WTC11 (cell line): Measurements from ENCODE around the gene PCDHGB4. TPM values are rescaled to one million over a fixed set of nuclear protein-coding genes. Genes with fewer than 3 reads are reported as not detected.
A peak's percentile ranks its signal among the peaks of the same experiment; 100 is the strongest.
"Not testable (repeated sequence)": the region's sequence is repeated elsewhere in the genome, so short reads cannot be mapped to it uniquely, and the experiment has no call there.

ENCODE experiments used
- ATAC-seq: fragments of 200-7000 bp; cut with Tn5 transposase; 2 replicates; pipeline ENCODE4 v1.10.0; 2021; ENCODE audit warnings: mild to moderate bottlenecking, moderate library complexity
- CTCF ChIA-PET: fragments of 300-600 bp; sonication (Branson Sonifier 250); formaldehyde crosslinking; loops from one replicate; lab custom pipeline; 2021; ENCODE audit warnings: antibody characterized with exemption; lab: Charles Lee
- POLR2A ChIA-PET: fragments of 350-600 bp; sonication (Branson Sonifier 250); formaldehyde crosslinking; loops from one replicate; lab custom pipeline; 2021; ENCODE audit warnings: antibody characterized with exemption; lab: Charles Lee
- DNase-seq: peaks from one replicate; pipeline ENCODE4 v3.0.0; 2021; ENCODE audit warnings: low spot score
- H3K27ac Mint-ChIP-seq: 2 replicates; pipeline ENCODE4 v1.8.0; 2021; ENCODE audit warnings: mixed read lengths
- H3K27me3 Mint-ChIP-seq: 2 replicates; pipeline ENCODE4 v1.8.0; 2021; ENCODE audit warnings: low read depth, mild to moderate bottlenecking, moderate library complexity, mixed read lengths
- H3K36me3 Mint-ChIP-seq: 2 replicates; pipeline ENCODE4 v1.8.0; 2021; ENCODE audit warnings: mixed read lengths
- H3K4me1 Mint-ChIP-seq: 2 replicates; pipeline ENCODE4 v1.8.0; 2022; ENCODE audit warnings: mixed read lengths
- H3K4me3 Mint-ChIP-seq: 2 replicates; pipeline ENCODE4 v1.8.0; 2021; ENCODE audit warnings: mild to moderate bottlenecking, moderate library complexity, mixed read lengths
- H3K9me3 Mint-ChIP-seq: 2 replicates; pipeline ENCODE4 v1.8.0; 2021; ENCODE audit warnings: mixed read lengths
- ARID4B ChIP-seq: sonication (generic); formaldehyde crosslinking; IDR thresholded peaks from 2 replicates; pipeline ENCODE4 v1.8.0; 2023; ENCODE audit warnings: missing genetic modification reagents, mild to moderate bottlenecking, borderline replicate concordance
- E2F1 ChIP-seq: sonication (generic); formaldehyde crosslinking; IDR thresholded peaks from 2 replicates; pipeline ENCODE4 v1.8.0; 2022; ENCODE audit warnings: mild to moderate bottlenecking, missing genetic modification reagents
- FOXP1 ChIP-seq: sonication (generic); formaldehyde crosslinking; IDR thresholded peaks from 2 replicates; pipeline ENCODE4 v1.8.0; 2022; ENCODE audit warnings: missing genetic modification reagents, mild to moderate bottlenecking, moderate library complexity, borderline replicate concordance
- MYBL2 ChIP-seq: sonication (generic); formaldehyde crosslinking; IDR thresholded peaks from 2 replicates; pipeline ENCODE4 v1.8.1; 2023; ENCODE audit warnings: mild to moderate bottlenecking, moderate library complexity, missing genetic modification reagents
- NFE2L1 ChIP-seq: sonication (generic); formaldehyde crosslinking; IDR thresholded peaks from 2 replicates; pipeline ENCODE4 v1.8.1; 2023; ENCODE audit warnings: missing genetic modification reagents
- NR2C2 ChIP-seq: sonication (generic); formaldehyde crosslinking; IDR thresholded peaks from 2 replicates; pipeline ENCODE4 v1.8.0; 2022; ENCODE audit warnings: mild to moderate bottlenecking, missing genetic modification reagents
- USF2 ChIP-seq: sonication (generic); formaldehyde crosslinking; IDR thresholded peaks from 2 replicates; pipeline ENCODE4 v1.8.1; 2023; ENCODE audit warnings: mild to moderate bottlenecking, missing genetic modification reagents, moderate library complexity
- ZNF263 ChIP-seq: sonication (generic); formaldehyde crosslinking; IDR thresholded peaks from 2 replicates; pipeline ENCODE4 v1.8.1; 2022; ENCODE audit warnings: low read depth, mild to moderate bottlenecking, moderate library complexity, missing genetic modification reagents
- ZNF423 ChIP-seq: fragments of 250-450 bp; sonication (Bioruptor Pico); IDR thresholded peaks from 2 replicates; pipeline ENCODE4 v2.1.2; 2022; ENCODE audit warnings: mild to moderate bottlenecking, moderate library complexity
- total RNA-seq: library from RNA; stranded (reverse); gene quantifications from 3 replicates; pipeline ENCODE4 v1.2.3, GENCODE V29; 2021
- TF ChIP-seq, protein P1 (sequence below): sonication (generic); formaldehyde crosslinking; IDR thresholded peaks from 2 replicates; pipeline ENCODE4 v1.8.0; 2022; ENCODE audit warnings: mild to moderate bottlenecking, missing genetic modification reagents

The PCDHGB4 gene
- total RNA-seq, 1 experiment from 2014 or later, result 9.1 TPM

DNA sequence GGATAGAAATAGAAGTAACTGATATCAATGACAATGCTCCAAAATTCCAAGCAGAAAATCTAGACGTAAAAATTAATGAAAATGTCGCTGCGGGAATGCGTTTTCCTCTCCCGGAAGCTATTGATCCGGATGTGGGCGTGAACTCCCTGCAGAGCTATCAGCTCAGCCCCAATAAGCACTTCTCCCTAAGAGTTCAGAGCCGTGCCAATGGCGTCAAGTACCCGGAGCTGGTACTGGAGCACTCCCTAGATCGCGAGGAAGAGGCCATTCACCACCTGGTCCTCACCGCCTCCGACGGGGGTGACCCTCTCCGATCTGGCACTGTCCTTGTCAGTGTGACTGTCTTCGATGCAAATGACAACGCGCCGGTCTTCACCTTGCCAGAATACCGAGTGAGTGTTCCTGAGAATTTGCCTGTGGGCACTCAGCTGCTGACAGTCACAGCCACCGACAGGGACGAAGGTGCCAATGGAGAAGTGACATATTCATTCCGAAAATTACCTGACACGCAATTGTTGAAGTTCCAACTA lies 26.1 kb downstream of the PCDHGB4 start:
- no peak for TF ChIP-seq ZNF423
- TF ChIP-seq NFE2L1 (CRISPR knock-in tag), result no peak
- no peak for TF ChIP-seq MYBL2 (CRISPR knock-in tag)
- TF ChIP-seq ZNF263 (CRISPR knock-in tag), result peak; percentile 44; the same call in 1 of the 2 replicates
- peak; percentile 68; the same call in 1 of the 2 replicates for TF ChIP-seq ARID4B (CRISPR knock-in tag)
- TF ChIP-seq E2F1 (CRISPR knock-in tag), result no peak
- TF ChIP-seq NR2C2, result no peak
- TF ChIP-seq FOXP1 (CRISPR knock-in tag), result peak; percentile 56; the same call in 1 of the 2 replicates
- TF ChIP-seq, protein P1, sequence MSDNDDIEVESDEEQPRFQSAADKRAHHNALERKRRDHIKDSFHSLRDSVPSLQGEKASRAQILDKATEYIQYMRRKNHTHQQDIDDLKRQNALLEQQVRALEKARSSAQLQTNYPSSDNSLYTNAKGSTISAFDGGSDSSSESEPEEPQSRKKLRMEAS (CRISPR knock-in tag), result peak; percentile 63; the same call in 1 of the 2 replicates
- TF ChIP-seq, all 79 proteins: peak for 4
- Mint-ChIP-seq H3K27me3 (peaks cover 28% of the 10 kb centered on the region), H3K36me3 (peaks cover 32% of the 10 kb centered on the region), H3K9me3 (peaks cover 17% of the 10 kb centered on the region), H3K4me1 (peaks cover 29% of the 10 kb centered on the region), H3K27ac (peak overlapping the region; percentile 51), H3K4me3 (peak overlapping the region; percentile 94)
- ChIA-PET POLR2A (interaction anchor here (1.0 to 2.0 kb wide), 7 partner anchors 71 to 190 kb away, joined by 3 to 11 read pairs (median 4); partner anchors contain the start of genes PCDHB14 and PCDHGC4), CTCF (interaction anchor here (0.6 to 4.3 kb wide), 67 partner anchors 8 to 558 kb away, joined by 3 to 87 read pairs (median 8); partner anchors contain the start of genes DELE1, DIAPH1, PCDHA10 and PCDHB10)
- DNase-seq, result no peak
- peak; percentile 33 for ATAC-seq

GRCh38 chr5:141414548-141415274 lies 27.2 kb downstream of the PCDHGB4 start:
- CTCF ChIA-PET, result interaction anchor here (0.6 to 4.3 kb wide), 14 partner anchors 12 to 193 kb away, joined by 3 to 75 read pairs (median 24); partner anchors contain the start of genes PCDHB15, PCDHGA12, PCDHGA3 and PCDHGA9
- Mint-ChIP-seq H3K4me3 (peak overlapping the region; percentile 94), H3K27me3 (peaks cover 23% of the 10 kb centered on the region), H3K9me3 (peaks cover 21% of the 10 kb centered on the region), H3K4me1 (peaks cover 28% of the 10 kb centered on the region), H3K36me3 (peaks cover 35% of the 10 kb centered on the region)
- POLR2A ChIA-PET, H3K27ac Mint-ChIP-seq, DNase-seq, ATAC-seq: not testable (repeated sequence)

GRCh38 chr5:141415275-141415618 lies 27.7 kb downstream of the PCDHGB4 start:
- Mint-ChIP-seq H3K9me3 (peaks cover 23% of the 10 kb centered on the region), H3K4me3 (peak overlapping the region; percentile 16; the same call in 1 of the 2 replicates), H3K27me3 (peaks cover 21% of the 10 kb centered on the region), H3K4me1 (peaks cover 30% of the 10 kb centered on the region), H3K36me3 (peaks cover 37% of the 10 kb centered on the region)
- H3K27ac Mint-ChIP-seq, ATAC-seq, POLR2A ChIA-PET, DNase-seq: not testable (repeated sequence)
- peak; percentile 18; the same call in 1 of the 2 replicates for TF ChIP-seq USF2
- CTCF ChIA-PET, result interaction anchor here (0.6 to 4.3 kb wide), 6 partner anchors 18 to 142 kb away, joined by 3 to 60 read pairs (median 4); partner anchors contain the start of genes PCDHGB5 and PCDHGC3
